ENCODE data around the gene ADAMTS16.

DNA sequence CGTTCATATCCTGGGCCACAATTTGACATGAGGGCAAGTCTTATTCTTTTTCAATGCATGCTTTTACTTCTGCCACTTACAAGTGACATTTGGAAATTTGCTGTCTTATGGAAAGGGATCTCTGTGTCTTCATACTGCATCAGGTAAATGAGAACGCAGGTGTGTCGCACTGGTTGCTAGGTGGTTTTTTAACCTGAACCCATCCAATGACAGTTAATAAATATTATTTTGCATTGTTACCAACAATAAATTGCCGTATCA lies 1.1 kb downstream of the ADAMTS16 start:
- TF ChIP-seq ZC3H8 (IDR thresholded peaks at IDR 0.05) = no peak
- no peak for TF ChIP-seq EZH2 (IDR thresholded peaks at IDR 0.05; ENCODE audit: borderline replicate concordance, low read depth, low read length)
- no peak for TF ChIP-seq CTCF (IDR thresholded peaks at IDR 0.05 in 2 of 3, conservative IDR thresholded peaks at IDR 0.05 in 1 of 3; ENCODE audit: insufficient read depth in 2 of 3, low read depth in 1 of 3, low read length in 3 of 3)
- TF ChIP-seq PCBP1 (IDR thresholded peaks at IDR 0.05; ENCODE audit: low read depth, low read length, poor library complexity, severe bottlenecking) = no peak
- no peak for TF ChIP-seq UBTF (IDR thresholded peaks at IDR 0.05; ENCODE audit: borderline replicate concordance in 1 of 2, low read depth in 2 of 2, low read length in 2 of 2)
- no peak for TF ChIP-seq ESRRB (CRISPR knock-in tag; IDR thresholded peaks at IDR 0.05; ENCODE audit: borderline replicate concordance)
- TF ChIP-seq CEBPB (tag; IDR thresholded peaks at IDR 0.05) = no peak
- no peak for TF ChIP-seq ASH1L (IDR thresholded peaks at IDR 0.05; ENCODE audit: borderline replicate concordance, low read depth, partially characterized antibody)
- no peak for TF ChIP-seq ZNF408 (CRISPR knock-in tag; IDR thresholded peaks at IDR 0.05; ENCODE audit: low read depth)
- TF ChIP-seq GABPA (tag; conservative IDR thresholded peaks at IDR 0.05; ENCODE audit: low read depth) = no peak
